Cardiac muscle cell (in vitro differentiated cells and primary cell): ENCODE measurements around the gene CEP120. TPM values are rescaled to one million over a fixed set of nuclear protein-coding genes. Genes with fewer than 3 reads are reported as not detected.
"Not testable (repeated sequence)": the region's sequence is repeated elsewhere in the genome, so short reads cannot be mapped to it uniquely, and the experiment has no call there.

Experiments used
- DNase-seq, 2 donors: peaks; one replicate each; pipeline versions ENCODE4 v3.0.0 to v3.0.0-alpha.2; 2010 to 2017; ENCODE audit warnings: low read depth in 1 of 2, low spot score in 1 of 2
- H3K27ac ChIP-seq: fragments of 200-600 bp; sonication (generic); 2 replicates; pipeline ENCODE4 v1.5.1; 2016
- H3K27me3 ChIP-seq: fragments of 200-600 bp; sonication (generic); 2 replicates; pipeline ENCODE4 v1.6.0; 2016; ENCODE audit warnings: control low read depth
- H3K36me3 ChIP-seq: fragments of 200-600 bp; sonication (generic); 2 replicates; pipeline ENCODE4 v1.5.1; 2016; ENCODE audit warnings: control low read depth
- H3K4me1 ChIP-seq: fragments of 200-600 bp; sonication (generic); 2 replicates; pipeline ENCODE4 v1.8.1; 2017; ENCODE audit warnings: low read depth, mild to moderate bottlenecking, mixed run types
- H3K4me3 ChIP-seq: fragments of 200-600 bp; sonication (generic); 2 replicates; pipeline ENCODE4 v1.5.1; 2016; ENCODE audit warnings: mild to moderate bottlenecking
- H3K9me3 ChIP-seq: fragments of 200-600 bp; sonication (generic); 2 replicates; pipeline ENCODE4 v1.5.1; 2017; ENCODE audit warnings: low read depth, mild to moderate bottlenecking, control low read depth
- CTCF ChIP-seq: IDR thresholded peaks from 2 replicates; pipeline ENCODE4 v1.5.1; 2012; ENCODE audit warnings: low read depth, mild to moderate bottlenecking, low read length
- polyA plus RNA-seq: library from polyadenylated mRNA; unstranded; fragments of >200 nt; fragmentation: Nextera tagmentation; extraction: Ambion mirVana; gene quantifications from 2 replicates; pipeline ENCODE4 v1.2.1, GENCODE V29; 2016
- total RNA-seq: library from RNA; depleted of rRNA; stranded (reverse); fragments of >200 nt; gene quantifications from 2 replicates; pipeline ENCODE4 v1.2.3, GENCODE V29; 2016

CEP120 gene
- total RNA-seq (10.4 and 16.3 TPM in 2 replicates), polyA plus RNA-seq (6.5 and 9.5 TPM in 2 replicates)

- no peaks in the 10 kb centered on the region for H3K9me3 ChIP-seq
- peak; percentile 75 for TF ChIP-seq CTCF
- H3K27me3 ChIP-seq, result no peaks in the 10 kb centered on the region
- H3K36me3 ChIP-seq, result no peaks in the 10 kb centered on the region
- peak; percentile 99 to 100 for DNase-seq
- H3K4me1 ChIP-seq, result peaks cover 4% of the 10 kb centered on the region
- H3K27ac ChIP-seq, result peak within 1 kb of the TSS; percentile 69
- peak within 1 kb of the TSS; percentile 71 for H3K4me3 ChIP-seq
These were observed at the start of gene CEP120 for GRCh38 chr5:123423278-123424149. Gene CEP120, minus strand, starts transcription at chr5:123423403. Its CDS starts 405 bp downstream, at chr5:123422998.

GRCh38 chr5:123472150-123472924 is 49.1 kb upstream of the CEP120 start:
- no peaks in the 10 kb centered on the region for H3K36me3 ChIP-seq
- H3K27ac ChIP-seq, result peak overlapping the region; percentile 48
- H3K4me1 ChIP-seq, result no peaks in the 10 kb centered on the region
- H3K4me3 ChIP-seq, result no peak overlapping the region
- H3K9me3 ChIP-seq, result no peaks in the 10 kb centered on the region
- no peak for TF ChIP-seq CTCF
- H3K27me3 ChIP-seq, result no peaks in the 10 kb centered on the region
- DNase-seq, result peak; percentile 19 to 28

GRCh38 chr5:123471385-123471784 is 48.2 kb upstream of the CEP120 start:
- no peaks in the 10 kb centered on the region for H3K27me3 ChIP-seq
- H3K4me3 ChIP-seq, result no peak overlapping the region
- H3K36me3 ChIP-seq, result no peaks in the 10 kb centered on the region
- no peak for DNase-seq
- no peaks in the 10 kb centered on the region for H3K9me3 ChIP-seq
- H3K4me1 ChIP-seq, result no peaks in the 10 kb centered on the region
- H3K27ac ChIP-seq, result no peak overlapping the region
- TF ChIP-seq CTCF, result no peak

GRCh38 chr5:123466839-123467238 is 43.6 kb upstream of the CEP120 start:
- not testable (repeated sequence) for H3K36me3 ChIP-seq, H3K27ac ChIP-seq

GRCh38 chr5:123460296-123460729 is 37.1 kb upstream of the CEP120 start:
- Histone ChIP-seq H3K36me3 (no peaks in the 10 kb centered on the region), H3K4me3 (no peak overlapping the region), H3K27ac (peak overlapping the region; percentile 6), H3K27me3 (no peaks in the 10 kb centered on the region), H3K4me1 (peaks cover 17% of the 10 kb centered on the region), H3K9me3 (no peaks in the 10 kb centered on the region)
- DNase-seq, result peak in 1 of 2 donors; percentile 35
- TF ChIP-seq CTCF, result no peak

More at GRCh38 chr5:123466839-123467238, 43.6 kb upstream of the CEP120 start:
- not testable (repeated sequence) for H3K4me3 ChIP-seq, H3K27me3 ChIP-seq, H3K4me1 ChIP-seq, H3K9me3 ChIP-seq, DNase-seq

GRCh38 chr5:123458994-123459393 is 35.8 kb upstream of the CEP120 start:
- H3K27me3 ChIP-seq, result not testable (repeated sequence)

More at GRCh38 chr5:123458994-123459393, 35.8 kb upstream of the CEP120 start:
- H3K36me3 ChIP-seq, H3K9me3 ChIP-seq, DNase-seq, H3K4me3 ChIP-seq, H3K27ac ChIP-seq: not testable (repeated sequence)
- peaks cover 30% of the 10 kb centered on the region for H3K4me1 ChIP-seq
